NCI-H2081 (cell line): Measurements from ENCODE around the gene CIB4.

Experiments
- DNase-seq, 2 experiments: peaks; one replicate each; lab custom pipeline; 2025; lab: John Stamatoyannopoulos, UW

CIB4 gene

GRCh38 chr2:26581991-26582842 is 58.9 kb downstream of the CIB4 start:
- no peak for DNase-seq

GRCh38 chr2:26581266-26581990 is 59.7 kb downstream of the CIB4 start:
- DNase-seq, result no peak

- DNase-seq, result no peak
Observed at GRCh38 chr2:26580751-26581150, 60.4 kb downstream of the CIB4 start.

- DNase-seq, result no peak
Observed at GRCh38 chr2:26580151-26580550, 61.0 kb downstream of the CIB4 start.

- no peak for DNase-seq
Observed at GRCh38 chr2:26579723-26580040, 61.5 kb downstream of the CIB4 start.

GRCh38 chr2:26579025-26579722 is 62.0 kb downstream of the CIB4 start:
- DNase-seq, result no peak

- no peak for DNase-seq
Observed at GRCh38 chr2:26578581-26578980, 62.6 kb downstream of the CIB4 start.

- DNase-seq, result no peak
Observed at GRCh38 chr2:26578113-26578458, 63.1 kb downstream of the CIB4 start.

- DNase-seq, result peak; percentile 73 to 78
Observed at GRCh38 chr2:26577442-26578112, 63.6 kb downstream of the CIB4 start.

- peak; percentile 66 to 90 for DNase-seq
Observed at GRCh38 chr2:26576565-26577441, 64.4 kb downstream of the CIB4 start.

GRCh38 chr2:26575836-26576564 is 65.2 kb downstream of the CIB4 start:
- no peak for DNase-seq

- DNase-seq, result no peak
Observed at GRCh38 chr2:26574900-26575560, 66.1 kb downstream of the CIB4 start.

GRCh38 chr2:26574066-26574899 is 66.9 kb downstream of the CIB4 start:
- DNase-seq, result no peak

GRCh38 chr2:26573241-26573925 is 67.8 kb downstream of the CIB4 start:
- no peak for DNase-seq

- DNase-seq, result no peak
Observed at GRCh38 chr2:26572591-26572990, 68.6 kb downstream of the CIB4 start.

- DNase-seq, result peak; percentile 53 to 92
Observed at GRCh38 chr2:26571316-26571715, 69.8 kb downstream of the CIB4 start.

GRCh38 chr2:26570083-26570430 is 71.1 kb downstream of the CIB4 start:
- no peak for DNase-seq

GRCh38 chr2:26569216-26570082 is 71.7 kb downstream of the CIB4 start:
- DNase-seq, result no peak
